Hepatocyte (in vitro differentiated cells): ENCODE data around the gene SHFL.

Experiments used
- CTCF ChIP-seq: fragments of 200-600 bp; sonication (generic); IDR thresholded peaks from 2 replicates; pipeline ENCODE4 v1.5.1; 2016; ENCODE audit warnings: antibody characterized with exemption, mild to moderate bottlenecking; ENCODE audit not compliant: poor library complexity
- EZH2 ChIP-seq: fragments of 200-600 bp; sonication (generic); IDR thresholded peaks from 2 replicates; pipeline ENCODE4 v1.6.1; 2016; ENCODE audit warnings: antibody characterized with exemption, mild to moderate bottlenecking, borderline replicate concordance
- EZH2phosphoT487 ChIP-seq: fragments of 200-600 bp; sonication (generic); IDR thresholded peaks from one replicate; pipeline ENCODE4 v1.6.1; 2018; ENCODE audit warnings: antibody characterized with exemption, mild to moderate bottlenecking, low read depth, moderate library complexity; ENCODE audit not compliant: unreplicated experiment, severe bottlenecking

DNA sequence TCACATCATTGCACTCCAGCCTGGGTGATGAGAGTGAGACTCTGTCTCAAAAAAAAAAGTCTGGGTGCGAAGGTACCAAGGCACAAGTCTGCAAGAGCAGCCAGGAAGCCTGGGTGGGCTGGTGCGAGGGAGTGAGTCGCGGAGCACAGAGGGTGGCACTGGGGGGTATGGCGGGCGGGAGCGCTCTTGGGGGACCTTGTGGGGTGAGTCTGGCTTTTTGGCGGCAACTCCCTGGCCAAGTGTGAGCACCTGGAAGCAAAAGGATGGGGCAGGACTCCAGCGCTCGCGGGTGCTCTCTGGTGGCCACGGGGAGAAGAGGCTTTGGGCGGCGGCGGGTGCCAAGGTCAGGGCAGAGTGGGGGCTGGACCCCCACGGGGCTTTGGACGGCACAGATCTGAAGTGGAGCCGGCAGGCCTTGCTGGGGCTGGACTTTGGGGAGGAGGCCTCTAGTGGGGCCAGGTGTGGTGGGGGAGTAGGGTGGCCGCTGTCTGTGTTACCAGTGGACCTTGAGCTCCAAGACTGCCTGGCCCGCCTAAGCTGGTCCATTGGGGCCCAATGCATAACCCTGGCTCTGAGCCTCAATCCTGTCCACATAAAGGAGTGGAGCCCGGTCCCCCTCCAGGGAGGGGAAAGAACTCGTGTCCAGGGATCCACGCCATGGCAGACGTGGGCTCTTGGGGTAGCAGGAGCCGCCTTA is 26.9 kb downstream of the SHFL start:
- TF ChIP-seq EZH2 (no peak), CTCF (peak; percentile 67), EZH2phosphoT487 (no peak)
